HG03342 (cell line): ENCODE measurements around the gene ANGPTL4.
"Not testable (repeated sequence)": the region's sequence is repeated elsewhere in the genome, so short reads cannot be mapped to it uniquely, and the experiment has no call there.

Source experiments
- ATAC-seq: cut with Tn5 transposase; IDR thresholded peaks from one replicate; pipeline ENCODE4 v1.9.1; 2021; ENCODE audit warnings: mild to moderate bottlenecking, moderate library complexity; ENCODE audit not compliant: unreplicated experiment

ANGPTL4 gene

GRCh38 chr19:8361921-8362793 is 1.8 kb upstream of the ANGPTL4 start:
- ATAC-seq = no peak

- ATAC-seq = no peak
Observed at GRCh38 chr19:8366121-8366581, 2.2 kb downstream of the ANGPTL4 start.

- no peak for ATAC-seq
Observed at GRCh38 chr19:8366961-8367326, 3.0 kb downstream of the ANGPTL4 start.

- ATAC-seq = no peak
Observed at GRCh38 chr19:8367327-8368001, 3.5 kb downstream of the ANGPTL4 start.

- no peak for ATAC-seq
Observed at GRCh38 chr19:8370176-8371010, 6.4 kb downstream of the ANGPTL4 start.

GRCh38 chr19:8371011-8371804 is 7.3 kb downstream of the ANGPTL4 start:
- no peak for ATAC-seq

GRCh38 chr19:8373867-8374813 is 10.2 kb downstream of the ANGPTL4 start:
- ATAC-seq = no peak

GRCh38 chr19:8375766-8376165 is 11.8 kb downstream of the ANGPTL4 start:
- not testable (repeated sequence) for ATAC-seq

- ATAC-seq = not testable (repeated sequence)
Observed at GRCh38 chr19:8376373-8376974, 12.5 kb downstream of the ANGPTL4 start.

- no peak for ATAC-seq
Observed at GRCh38 chr19:8377598-8377997, 13.6 kb downstream of the ANGPTL4 start.

GRCh38 chr19:8379156-8379891 is 15.4 kb downstream of the ANGPTL4 start:
- not testable (repeated sequence) for ATAC-seq

GRCh38 chr19:8384569-8384968 is 20.6 kb downstream of the ANGPTL4 start:
- not testable (repeated sequence) for ATAC-seq

- ATAC-seq = not testable (repeated sequence)
Observed at GRCh38 chr19:8385103-8385502, 21.1 kb downstream of the ANGPTL4 start.

- not testable (repeated sequence) for ATAC-seq
Observed at GRCh38 chr19:8385566-8385965, 21.6 kb downstream of the ANGPTL4 start.

- ATAC-seq = not testable (repeated sequence)
Observed at GRCh38 chr19:8386419-8386818, 22.5 kb downstream of the ANGPTL4 start.

GRCh38 chr19:8386990-8387389 is 23.0 kb downstream of the ANGPTL4 start:
- ATAC-seq = no peak

GRCh38 chr19:8387688-8388611 is 24.0 kb downstream of the ANGPTL4 start:
- ATAC-seq = no peak
